GM12864 (cell line): ENCODE measurements around the gene THSD4.

Experiments
- DNase-seq: peaks from one replicate; pipeline ENCODE4 v3.0.0-alpha.2; 2011; ENCODE audit warnings: low read depth
- H3K4me3 ChIP-seq: 2 replicates; pipeline ENCODE4 v1.5.1; 2011; ENCODE audit warnings: mild to moderate bottlenecking, low read depth, low read length, control low read depth
- TF ChIP-seq, protein P1 (sequence below): IDR thresholded peaks from 2 replicates; pipeline ENCODE4 v1.5.1; 2011; ENCODE audit warnings: low read depth, mild to moderate bottlenecking, moderate library complexity, low read length, control low read depth, inconsistent platforms; ENCODE audit errors: missing control alignments

THSD4 gene

DNA sequence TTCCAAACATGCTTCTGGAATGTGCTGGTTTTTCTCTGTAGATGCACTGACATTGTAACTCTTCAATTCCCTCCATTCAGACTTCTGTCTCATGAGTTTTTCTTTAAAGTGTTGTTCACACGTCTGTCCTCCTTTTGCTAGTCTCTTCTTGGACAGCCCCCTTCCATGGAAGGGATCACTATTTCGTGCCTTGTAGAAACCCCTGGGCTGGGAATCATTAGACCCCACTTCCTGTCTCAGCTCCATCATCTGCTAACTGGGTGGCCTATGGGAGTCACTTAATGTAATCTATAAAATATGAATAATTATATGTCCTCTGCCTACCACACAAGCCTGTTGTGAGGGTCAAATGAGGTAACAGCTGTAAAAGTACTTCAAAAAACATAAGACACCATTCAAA is 110.6 kb downstream of the THSD4 start:
- DNase-seq, result no peak
- H3K4me3 ChIP-seq, result no peak overlapping the region
- TF ChIP-seq, protein P1, sequence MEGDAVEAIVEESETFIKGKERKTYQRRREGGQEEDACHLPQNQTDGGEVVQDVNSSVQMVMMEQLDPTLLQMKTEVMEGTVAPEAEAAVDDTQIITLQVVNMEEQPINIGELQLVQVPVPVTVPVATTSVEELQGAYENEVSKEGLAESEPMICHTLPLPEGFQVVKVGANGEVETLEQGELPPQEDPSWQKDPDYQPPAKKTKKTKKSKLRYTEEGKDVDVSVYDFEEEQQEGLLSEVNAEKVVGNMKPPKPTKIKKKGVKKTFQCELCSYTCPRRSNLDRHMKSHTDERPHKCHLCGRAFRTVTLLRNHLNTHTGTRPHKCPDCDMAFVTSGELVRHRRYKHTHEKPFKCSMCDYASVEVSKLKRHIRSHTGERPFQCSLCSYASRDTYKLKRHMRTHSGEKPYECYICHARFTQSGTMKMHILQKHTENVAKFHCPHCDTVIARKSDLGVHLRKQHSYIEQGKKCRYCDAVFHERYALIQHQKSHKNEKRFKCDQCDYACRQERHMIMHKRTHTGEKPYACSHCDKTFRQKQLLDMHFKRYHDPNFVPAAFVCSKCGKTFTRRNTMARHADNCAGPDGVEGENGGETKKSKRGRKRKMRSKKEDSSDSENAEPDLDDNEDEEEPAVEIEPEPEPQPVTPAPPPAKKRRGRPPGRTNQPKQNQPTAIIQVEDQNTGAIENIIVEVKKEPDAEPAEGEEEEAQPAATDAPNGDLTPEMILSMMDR, result no peak

DNA sequence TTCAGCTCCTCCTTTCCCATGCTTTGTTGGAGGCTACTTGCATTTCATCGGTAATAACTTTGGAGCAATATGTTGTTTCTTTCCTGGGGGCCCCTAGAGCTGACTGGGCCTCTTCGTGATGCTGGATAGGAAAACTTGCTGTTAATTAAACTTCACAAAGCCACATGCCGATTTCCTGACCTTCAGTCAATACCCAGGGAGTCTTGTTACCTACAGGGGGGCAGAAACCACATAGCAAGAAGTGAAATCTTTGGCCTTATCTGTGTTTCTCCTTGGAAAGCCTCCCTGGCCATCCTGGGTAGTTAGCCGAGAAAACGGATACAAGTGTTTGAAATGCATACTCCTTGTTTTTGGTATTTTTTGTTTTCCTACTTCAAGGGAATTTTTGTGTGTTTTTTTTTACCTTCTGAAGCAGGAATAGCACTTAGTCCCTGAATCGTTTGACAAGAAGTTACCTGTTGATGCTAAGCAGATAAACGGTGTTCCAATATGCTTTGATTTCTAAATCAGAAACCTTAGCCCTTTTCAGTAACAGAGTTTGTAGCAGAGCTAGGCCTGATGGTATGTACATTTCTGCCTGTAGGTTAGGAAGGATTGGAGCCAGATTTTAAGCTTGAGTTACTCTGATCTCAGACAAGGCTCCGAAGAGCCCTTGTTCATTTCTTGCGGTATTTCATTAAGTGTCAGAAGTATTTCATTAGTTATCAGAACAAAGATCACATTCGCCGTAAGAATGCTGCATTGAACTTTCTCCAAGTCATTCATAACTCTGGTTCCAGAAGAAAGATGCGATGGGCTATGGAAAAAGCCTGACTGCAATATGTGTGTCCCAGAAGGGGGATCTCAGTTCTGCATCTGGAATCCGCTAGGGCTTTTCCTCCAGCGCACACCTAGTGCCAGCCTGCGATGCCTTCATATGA is 111.5 kb downstream of the THSD4 start:
- H3K4me3 ChIP-seq, result no peak overlapping the region
- no peak for DNase-seq
- TF ChIP-seq, protein P1, result no peak

DNA sequence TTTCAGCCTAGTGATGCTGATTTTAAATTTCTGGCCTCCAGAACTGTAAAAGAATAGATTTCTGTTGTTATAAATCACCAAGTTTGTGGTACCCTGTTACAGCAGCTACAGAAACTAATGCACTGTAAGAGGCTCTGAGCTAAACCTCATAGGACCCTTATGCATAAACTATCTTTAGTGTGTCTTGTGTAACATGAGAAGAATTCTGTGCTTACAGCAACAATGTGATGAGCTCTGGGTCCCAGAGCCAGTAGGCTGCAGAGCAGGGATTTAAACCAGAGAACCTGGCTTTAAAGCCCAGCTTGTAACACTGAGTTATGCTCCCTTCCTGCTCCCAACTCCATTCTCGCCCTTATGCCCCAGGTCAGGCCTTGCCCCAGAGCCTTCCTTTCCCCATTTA is 113.1 kb downstream of the THSD4 start:
- H3K4me3 ChIP-seq, result no peak overlapping the region
- TF ChIP-seq, protein P1, result no peak
- no peak for DNase-seq

DNA sequence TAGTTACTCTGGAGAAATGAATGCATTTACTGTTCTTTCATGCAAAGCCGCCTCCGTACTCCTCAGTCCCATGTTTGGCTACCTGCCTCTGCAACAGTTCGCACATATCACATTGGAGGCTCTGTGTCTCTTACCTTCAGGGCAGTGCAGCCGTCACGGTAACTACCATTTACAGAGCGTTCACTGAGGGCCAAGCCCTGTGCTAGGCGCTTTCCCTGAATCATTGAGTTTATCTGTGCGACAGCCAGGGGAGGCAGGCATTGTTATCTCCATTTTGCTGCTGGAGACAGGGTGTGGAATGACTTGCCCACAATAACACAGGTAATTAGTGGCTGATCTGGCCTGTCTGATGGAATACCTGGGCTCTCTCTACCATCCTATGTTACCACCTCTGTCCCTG is 115.0 kb downstream of the THSD4 start:
- H3K4me3 ChIP-seq, result no peak overlapping the region
- no peak for DNase-seq
- TF ChIP-seq, protein P1, result no peak

DNA sequence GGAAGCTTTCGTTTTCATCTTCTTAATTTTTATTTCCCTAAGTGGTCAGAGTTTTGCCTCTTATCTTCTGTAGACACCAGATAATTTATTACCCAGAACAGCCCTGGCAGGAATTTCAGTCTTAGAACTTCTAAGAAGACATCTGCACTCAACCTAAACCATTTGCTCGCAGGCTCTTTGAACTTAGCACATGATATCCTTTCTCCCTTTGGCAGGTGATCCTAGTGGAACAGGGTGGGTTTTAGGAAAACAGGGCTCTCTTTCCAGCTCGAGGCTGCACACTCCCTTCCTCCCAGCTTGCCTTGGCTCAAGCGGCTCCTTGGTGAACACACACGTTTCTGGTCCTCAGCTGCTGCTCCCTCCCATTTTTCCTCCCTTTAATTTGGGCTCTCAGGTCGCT is 116.5 kb downstream of the THSD4 start:
- TF ChIP-seq, protein P1, result no peak
- DNase-seq, result no peak
- H3K4me3 ChIP-seq, result no peak overlapping the region

DNA sequence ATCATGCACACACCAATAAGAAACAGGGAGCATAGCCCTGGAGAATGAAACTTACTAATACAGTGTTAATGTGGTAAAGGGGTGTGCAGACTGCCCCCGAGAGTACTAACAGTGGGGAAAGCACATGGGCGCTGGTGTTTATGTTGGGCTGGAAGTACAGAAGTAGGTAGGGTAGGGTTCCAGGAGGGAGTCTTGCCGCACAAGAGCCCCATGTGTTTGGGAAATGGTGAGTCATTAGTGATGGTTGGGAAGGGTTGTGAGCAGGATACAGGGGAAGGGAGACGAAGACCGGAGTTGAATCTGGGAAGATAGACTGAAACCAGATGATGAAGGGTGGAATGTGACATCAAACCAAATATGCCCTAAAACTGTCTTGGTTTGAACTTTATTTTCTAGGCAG is 117.1 kb downstream of the THSD4 start:
- DNase-seq, result no peak
- TF ChIP-seq, protein P1, result no peak
- H3K4me3 ChIP-seq, result no peak overlapping the region

DNA sequence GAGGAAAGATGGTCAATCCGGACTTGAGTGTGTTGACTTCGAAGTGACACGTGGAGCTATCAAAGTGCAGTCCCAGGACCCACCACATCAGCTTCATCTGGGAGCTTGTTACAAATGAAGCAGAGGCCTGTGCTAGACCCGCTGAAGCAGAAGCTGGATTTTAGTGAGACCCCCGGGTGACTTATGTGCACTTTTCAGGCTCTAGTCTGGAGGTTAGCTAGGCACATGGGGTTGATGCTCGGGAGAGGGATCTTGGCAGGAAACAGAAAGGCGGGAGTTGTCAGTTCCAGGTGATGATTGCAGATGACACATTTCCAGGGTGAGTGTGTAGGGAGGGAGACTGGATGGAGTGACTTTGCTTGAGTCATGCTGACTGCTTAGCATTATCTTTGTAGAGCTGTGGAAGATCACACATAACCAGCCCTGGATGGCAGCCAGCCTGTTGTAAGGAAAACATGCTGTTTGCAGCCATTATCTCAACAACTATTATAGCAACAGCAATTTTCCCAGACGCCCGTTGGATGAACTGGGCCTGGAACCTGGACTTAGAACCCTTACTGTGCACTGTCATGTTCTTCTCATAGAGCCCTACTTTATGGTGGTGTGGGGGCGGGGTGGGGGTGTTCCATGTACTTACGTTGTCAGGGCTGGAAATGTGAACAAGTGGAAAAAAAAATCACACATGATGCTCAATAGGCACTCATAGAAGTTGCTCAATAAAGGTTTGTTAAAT is 122.4 kb downstream of the THSD4 start:
- DNase-seq, result no peak
- H3K4me3 ChIP-seq, result no peak overlapping the region
- TF ChIP-seq, protein P1, result peak; percentile 4
